Loucy (cell line): ENCODE data around the gene ZNF407.

Source experiments
- H2AFZ ChIP-seq: fragments of 200-600 bp; sonication (generic); 2 replicates; pipeline ENCODE4 v1.6.0; 2016; ENCODE audit warnings: antibody characterized with exemption, mild to moderate bottlenecking, low read length, moderate library complexity
- H3F3A ChIP-seq: fragments of 200-600 bp; 2 replicates; pipeline ENCODE4 v1.6.0; 2016; ENCODE audit warnings: antibody characterized with exemption, low read depth, mild to moderate bottlenecking
- H3K27me3 ChIP-seq: fragments of 200-600 bp; sonication (generic); 2 replicates; pipeline ENCODE4 v1.6.1; 2014; ENCODE audit warnings: low read length, mild to moderate bottlenecking; ENCODE audit not compliant: insufficient read depth, poor library complexity, severe bottlenecking
- H3K36me3 ChIP-seq: fragments of 200-600 bp; sonication (generic); 2 replicates; pipeline ENCODE4 v1.6.1; 2016; ENCODE audit warnings: low read length; ENCODE audit not compliant: insufficient read depth
- H3K4me1 ChIP-seq: fragments of 200-600 bp; sonication (generic); 2 replicates; pipeline ENCODE4 v1.5.1; 2014; ENCODE audit warnings: low read length, mild to moderate bottlenecking; ENCODE audit not compliant: insufficient read depth, poor library complexity, severe bottlenecking
- H3K4me2 ChIP-seq: fragments of 200-600 bp; sonication (generic); 2 replicates; pipeline ENCODE4 v1.6.0; 2014; ENCODE audit warnings: antibody characterized with exemption, low read length, low read depth, mild to moderate bottlenecking; ENCODE audit not compliant: poor library complexity, severe bottlenecking
- H3K4me3 ChIP-seq: fragments of 200-600 bp; sonication (generic); 2 replicates; pipeline ENCODE4 v1.5.1; 2014; ENCODE audit warnings: low read length, mild to moderate bottlenecking, mixed read lengths; ENCODE audit not compliant: poor library complexity, severe bottlenecking
- H3K79me2 ChIP-seq: fragments of 200-600 bp; sonication (generic); 2 replicates; pipeline ENCODE4 v1.6.1; 2014; ENCODE audit warnings: low read length; ENCODE audit not compliant: insufficient read depth
- H3K9ac ChIP-seq: fragments of 200-600 bp; sonication (generic); 2 replicates; pipeline ENCODE4 v1.6.0; 2014; ENCODE audit warnings: mild to moderate bottlenecking, low read depth, low read length, moderate library complexity; ENCODE audit not compliant: poor library complexity, severe bottlenecking
- H3K9me2 ChIP-seq: fragments of 200-600 bp; sonication (generic); replicated peaks from 2 replicates; pipeline ENCODE4 v1.6.1; 2016; ENCODE audit warnings: low read depth, low read length, mixed read lengths
- H3K9me3 ChIP-seq: fragments of 200-600 bp; sonication (generic); 2 replicates; pipeline ENCODE4 v1.6.1; 2014; ENCODE audit warnings: mild to moderate bottlenecking, antibody characterized with exemption, low read length, low read depth; ENCODE audit not compliant: insufficient read depth
- H4K20me1 ChIP-seq: fragments of 200-600 bp; sonication (generic); 2 replicates; pipeline ENCODE4 v1.6.0; 2014; ENCODE audit warnings: antibody characterized with exemption, low read length, mild to moderate bottlenecking; ENCODE audit not compliant: insufficient read depth, poor library complexity, severe bottlenecking
- CTCF ChIP-seq: fragments of 200-600 bp; sonication (generic); conservative IDR thresholded peaks from 2 replicates; pipeline ENCODE4 v1.5.1; 2014; ENCODE audit warnings: mild to moderate bottlenecking, antibody characterized with exemption, low read length
- EZH2phosphoT487 ChIP-seq: fragments of 200-600 bp; IDR thresholded peaks from 2 replicates; pipeline ENCODE4 v1.6.1; 2018; ENCODE audit warnings: antibody characterized with exemption, mild to moderate bottlenecking, moderate library complexity, borderline replicate concordance

Gene ZNF407

GRCh38 chr18:74994502-74995418 is 397.1 kb downstream of the ZNF407 start:
- no peaks in the 10 kb centered on the region for H3K36me3 ChIP-seq
- TF ChIP-seq EZH2phosphoT487 (no peak), CTCF (no peak)
- peak overlapping the region; percentile 69 for H3K4me2 ChIP-seq
- no peaks in the 10 kb centered on the region for H3K9me3 ChIP-seq
- peak overlapping the region; percentile 52 for H2AFZ ChIP-seq
- no peaks in the 10 kb centered on the region for H4K20me1 ChIP-seq
- H3F3A ChIP-seq = no peaks in the 10 kb centered on the region
- no peaks in the 10 kb centered on the region for H3K9me2 ChIP-seq
- H3K27me3 ChIP-seq = no peaks in the 10 kb centered on the region
- peak overlapping the region; percentile 40 for H3K9ac ChIP-seq
- peak overlapping the region; percentile 39 for H3K4me3 ChIP-seq
- H3K79me2 ChIP-seq = no peaks in the 10 kb centered on the region
- peaks cover 56% of the 10 kb centered on the region for H3K4me1 ChIP-seq

- Histone ChIP-seq H3K4me3 (peak overlapping the region; percentile 39), H3K27me3 (no peaks in the 10 kb centered on the region), H3K36me3 (no peaks in the 10 kb centered on the region), H3K9me3 (no peaks in the 10 kb centered on the region), H3K9me2 (no peaks in the 10 kb centered on the region), H4K20me1 (no peaks in the 10 kb centered on the region), H3K79me2 (no peaks in the 10 kb centered on the region), H3K9ac (peak overlapping the region; percentile 40), H2AFZ (peak overlapping the region; percentile 52), H3K4me2 (peak overlapping the region; percentile 69), H3F3A (no peaks in the 10 kb centered on the region), H3K4me1 (peaks cover 53% of the 10 kb centered on the region)
- TF ChIP-seq EZH2phosphoT487 (no peak), CTCF (no peak)
These were observed 397.7 kb downstream of the ZNF407 start for GRCh38 chr18:74995419-74995736.

- TF ChIP-seq EZH2phosphoT487 = no peak
- no peak for TF ChIP-seq CTCF
- H3F3A ChIP-seq = no peaks in the 10 kb centered on the region
- H3K27me3 ChIP-seq = no peaks in the 10 kb centered on the region
- no peak overlapping the region for H2AFZ ChIP-seq
- H3K9ac ChIP-seq = peak overlapping the region; percentile 40
- H3K79me2 ChIP-seq = no peaks in the 10 kb centered on the region
- H3K9me3 ChIP-seq = no peaks in the 10 kb centered on the region
- peak overlapping the region; percentile 69 for H3K4me2 ChIP-seq
- no peak overlapping the region for H3K4me3 ChIP-seq
- no peaks in the 10 kb centered on the region for H4K20me1 ChIP-seq
- H3K4me1 ChIP-seq = peaks cover 47% of the 10 kb centered on the region
- no peaks in the 10 kb centered on the region for H3K9me2 ChIP-seq
- no peaks in the 10 kb centered on the region for H3K36me3 ChIP-seq
These were observed 398.4 kb downstream of the ZNF407 start for GRCh38 chr18:74996055-74996454.
